Coronary artery (tissue), 2 donors: ENCODE results near the gene FBXL7.

Source experiments
- DNase-seq: peaks from one replicate; pipeline ENCODE4 v3.0.0-alpha.2; 2017; ENCODE audit warnings: low spot score
- H3K27ac ChIP-seq, 2 donors: fragments of 200-600 bp; sonication (generic); one replicate each; pipeline ENCODE4 v1.5.1; 2016 to 2019
- H3K4me3 ChIP-seq: fragments of 200-600 bp; sonication (generic); 2 replicates; pipeline ENCODE4 v1.5.1; 2016; ENCODE audit warnings: mild to moderate bottlenecking, moderate library complexity
- TF ChIP-seq, protein P1 (sequence below): fragments of 200-600 bp; sonication (generic); IDR thresholded peaks from one replicate; pipeline ENCODE4 v1.5.1; 2019; ENCODE audit warnings: antibody characterized with exemption

Gene FBXL7

DNA sequence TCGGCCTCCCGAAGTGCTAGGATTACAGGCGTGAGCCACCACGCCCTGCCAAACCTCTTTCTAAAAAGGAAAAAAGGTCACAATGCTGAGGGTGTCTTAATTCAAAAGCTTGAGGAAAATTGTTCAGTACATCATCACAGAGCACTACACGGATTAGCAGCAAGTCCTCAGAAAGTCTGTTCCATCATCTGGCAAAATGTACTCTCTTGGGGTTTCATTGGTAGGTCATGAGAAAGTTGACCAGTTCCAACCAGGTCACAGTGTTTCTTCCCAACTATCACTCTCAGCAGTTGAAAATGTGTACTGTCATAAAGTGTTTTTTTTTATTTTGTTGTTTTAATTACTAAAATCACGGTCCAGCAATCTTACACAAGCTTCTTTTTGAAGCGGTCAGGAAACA is 299.6 kb downstream of the FBXL7 start:
- H3K4me3 ChIP-seq, result no peak overlapping the region
- H3K27ac ChIP-seq, result no peak overlapping the region
- DNase-seq, result no peak
- TF ChIP-seq, protein P1, sequence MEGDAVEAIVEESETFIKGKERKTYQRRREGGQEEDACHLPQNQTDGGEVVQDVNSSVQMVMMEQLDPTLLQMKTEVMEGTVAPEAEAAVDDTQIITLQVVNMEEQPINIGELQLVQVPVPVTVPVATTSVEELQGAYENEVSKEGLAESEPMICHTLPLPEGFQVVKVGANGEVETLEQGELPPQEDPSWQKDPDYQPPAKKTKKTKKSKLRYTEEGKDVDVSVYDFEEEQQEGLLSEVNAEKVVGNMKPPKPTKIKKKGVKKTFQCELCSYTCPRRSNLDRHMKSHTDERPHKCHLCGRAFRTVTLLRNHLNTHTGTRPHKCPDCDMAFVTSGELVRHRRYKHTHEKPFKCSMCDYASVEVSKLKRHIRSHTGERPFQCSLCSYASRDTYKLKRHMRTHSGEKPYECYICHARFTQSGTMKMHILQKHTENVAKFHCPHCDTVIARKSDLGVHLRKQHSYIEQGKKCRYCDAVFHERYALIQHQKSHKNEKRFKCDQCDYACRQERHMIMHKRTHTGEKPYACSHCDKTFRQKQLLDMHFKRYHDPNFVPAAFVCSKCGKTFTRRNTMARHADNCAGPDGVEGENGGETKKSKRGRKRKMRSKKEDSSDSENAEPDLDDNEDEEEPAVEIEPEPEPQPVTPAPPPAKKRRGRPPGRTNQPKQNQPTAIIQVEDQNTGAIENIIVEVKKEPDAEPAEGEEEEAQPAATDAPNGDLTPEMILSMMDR, result no peak

DNA sequence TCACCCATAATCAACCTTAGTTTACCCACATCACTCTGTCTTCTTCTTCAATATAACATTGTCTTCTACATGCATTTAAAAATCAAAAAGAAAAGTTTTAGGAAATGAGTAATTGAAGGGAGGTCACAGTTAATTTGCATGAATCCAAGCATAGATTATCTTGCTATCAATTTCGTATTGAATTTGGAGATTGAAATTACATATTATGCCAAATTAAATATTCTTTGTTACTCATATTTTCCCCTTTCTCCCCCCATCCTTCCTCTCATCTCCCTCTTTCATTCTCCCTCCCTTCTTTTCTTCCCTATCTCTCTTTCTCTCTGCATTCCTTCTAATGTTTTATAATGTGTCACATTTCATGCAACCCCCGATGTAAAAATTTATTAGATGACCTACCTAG is 303.3 kb downstream of the FBXL7 start:
- no peak overlapping the region for H3K4me3 ChIP-seq
- no peak for DNase-seq
- no peak overlapping the region for H3K27ac ChIP-seq
- TF ChIP-seq, protein P1, result no peak

DNA sequence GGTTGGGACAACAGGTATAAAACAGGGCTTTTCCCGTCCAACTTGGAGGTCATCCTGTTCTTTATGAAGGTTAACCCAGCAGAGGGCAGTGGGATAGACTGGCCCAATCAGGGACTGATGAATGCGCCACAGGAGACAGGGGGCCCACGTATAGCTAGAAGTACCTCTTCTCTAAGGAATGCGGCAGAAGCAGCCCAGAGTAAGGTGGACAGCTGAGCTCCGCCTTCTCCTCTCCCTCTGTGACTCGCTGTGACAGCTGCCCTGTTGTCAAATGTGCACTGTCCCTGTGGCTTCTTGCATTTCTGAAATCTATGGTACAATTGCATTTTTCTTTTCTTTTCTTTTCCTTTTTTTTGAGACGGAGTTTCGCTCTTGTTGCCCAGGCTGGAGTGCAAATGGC is 306.6 kb downstream of the FBXL7 start:
- no peak for DNase-seq
- TF ChIP-seq, protein P1, result no peak
- H3K27ac ChIP-seq, result no peak overlapping the region
- no peak overlapping the region for H3K4me3 ChIP-seq

DNA sequence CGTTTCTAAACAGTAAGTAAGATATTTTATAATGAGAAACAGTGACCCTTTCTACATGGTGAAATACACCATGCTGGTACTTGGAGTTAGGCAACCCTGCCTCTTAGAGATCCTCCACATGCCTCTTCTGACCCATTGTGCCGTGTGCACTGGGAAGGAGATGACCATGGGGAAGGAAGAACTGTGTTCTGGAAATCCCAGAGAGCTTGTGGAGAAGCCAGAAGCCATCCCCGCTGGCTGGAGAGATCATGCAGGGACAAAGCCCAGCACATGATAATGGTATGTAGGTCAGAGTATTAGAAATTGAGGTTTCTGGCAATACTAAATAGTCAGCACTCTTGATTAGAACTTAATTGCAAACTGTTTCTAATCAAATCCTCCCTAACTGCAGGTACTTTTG is 307.3 kb downstream of the FBXL7 start:
- no peak overlapping the region for H3K4me3 ChIP-seq
- DNase-seq, result no peak

DNA sequence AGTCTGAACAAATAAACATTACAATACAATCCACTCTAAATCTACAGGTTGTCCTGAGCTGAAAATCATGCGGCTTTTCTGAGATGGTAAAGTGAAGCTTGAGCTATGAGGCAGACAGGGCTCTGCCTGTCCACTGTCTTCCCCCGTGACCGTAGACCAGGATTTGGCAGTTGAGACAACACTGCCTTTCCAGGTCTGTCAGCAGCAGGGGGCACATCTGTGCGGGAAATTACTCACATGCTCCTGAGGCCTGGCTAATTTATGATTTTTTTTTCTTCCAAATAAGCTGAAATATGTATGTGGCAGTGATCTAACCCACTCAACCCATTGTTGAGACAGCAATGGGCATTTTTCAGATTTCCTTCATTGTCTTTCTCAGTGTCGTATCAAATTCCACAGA is 307.9 kb downstream of the FBXL7 start:
- no peak for DNase-seq

More for the DNA sequence above, 307.3 kb downstream of the FBXL7 start:
- no peak overlapping the region for H3K27ac ChIP-seq
- TF ChIP-seq, protein P1, result no peak

DNA sequence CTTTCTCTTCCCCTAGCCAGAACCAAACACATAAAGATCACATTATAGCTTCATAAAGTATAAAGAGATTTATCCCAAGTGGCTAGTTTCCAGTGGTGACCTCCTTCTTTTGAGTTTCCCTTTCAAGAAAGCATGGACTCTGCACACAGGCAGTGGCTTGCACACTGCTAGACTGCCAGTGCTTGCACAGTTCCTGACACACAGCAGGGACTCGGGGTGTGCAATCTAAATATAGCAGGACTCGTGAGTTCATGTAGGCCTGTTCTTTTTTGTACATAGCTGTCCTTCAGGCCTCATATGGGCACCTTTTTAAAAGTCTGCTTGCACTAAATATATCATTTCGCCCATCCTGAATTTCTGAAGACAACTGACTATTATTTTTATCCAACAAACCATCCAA is 308.6 kb downstream of the FBXL7 start:
- no peak overlapping the region for H3K4me3 ChIP-seq
- DNase-seq, result no peak
- no peak overlapping the region for H3K27ac ChIP-seq
- TF ChIP-seq, protein P1, result no peak

More for the DNA sequence above, 307.9 kb downstream of the FBXL7 start:
- Histone ChIP-seq H3K4me3 (no peak overlapping the region), H3K27ac (no peak overlapping the region)
- TF ChIP-seq, protein P1, result no peak

DNA sequence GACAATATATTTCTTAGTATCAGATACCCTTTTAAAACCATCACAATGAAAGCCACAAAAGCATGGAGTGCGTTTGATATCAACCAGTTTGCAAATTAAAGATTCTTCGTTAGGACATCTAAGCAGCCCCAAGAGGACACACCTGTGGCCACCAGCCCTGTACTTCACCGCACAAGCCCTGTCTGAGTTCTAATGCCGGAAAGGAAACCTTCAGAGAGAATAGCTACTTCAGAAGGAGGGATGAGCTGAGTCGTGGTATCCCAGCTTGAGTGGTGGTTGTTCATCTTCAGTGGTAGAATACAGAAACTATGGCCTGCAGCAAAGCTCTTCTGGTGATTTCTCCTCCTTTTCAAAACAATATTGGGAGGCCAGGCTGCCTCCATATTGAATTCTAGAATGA is 319.6 kb downstream of the FBXL7 start:
- no peak overlapping the region for H3K27ac ChIP-seq
- TF ChIP-seq, protein P1, result no peak
- no peak overlapping the region for H3K4me3 ChIP-seq
- no peak for DNase-seq
